ENCODE data around the gene SKIDA1.
"Not testable (repeated sequence)": the region's sequence is repeated elsewhere in the genome, so short reads cannot be mapped to it uniquely, and the experiment has no call there.

The SKIDA1 gene

GRCh38 chr10:21525367-21526187 is at the start of gene SKIDA1:
Gene SKIDA1 (minus strand): TSS chr10:21525682. CDS start chr10:21517822, 7,860 bp downstream.
- Histone ChIP-seq H3K4me1 (ENCODE audit: insufficient read depth, low read length, poor library complexity, severe bottlenecking) (peaks cover 30% of the 10 kb centered on the region), H3K79me2 (ENCODE audit: insufficient read depth, low read length) (peaks cover 16% of the 10 kb centered on the region), H2AFZ (ENCODE audit: low read length) (peak within 1 kb of the TSS; percentile 83)

DNA sequence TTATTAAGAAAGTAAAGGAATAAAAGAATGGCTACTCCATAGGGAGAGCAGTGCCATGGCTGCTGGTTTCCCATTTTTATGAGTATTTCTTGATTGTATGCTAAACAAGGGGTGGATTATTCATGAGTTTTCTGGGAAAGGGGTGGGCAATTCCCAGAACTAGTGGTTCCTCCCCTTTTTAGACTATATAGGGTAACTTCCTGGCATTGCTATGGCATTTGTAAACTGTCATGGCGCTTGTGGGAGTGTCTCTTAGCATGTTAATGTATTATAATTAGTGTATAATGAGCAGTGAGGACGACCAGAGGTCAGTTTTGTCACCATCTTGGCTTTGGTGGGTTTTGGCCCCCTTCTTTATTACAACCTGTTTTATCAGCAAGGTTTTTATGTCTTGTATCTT is 49.0 kb upstream of the SKIDA1 start:
- peaks cover 96% of the 10 kb centered on the region for H3K79me2 ChIP-seq (ENCODE audit: insufficient read depth, low read length)
- H4K20me1 ChIP-seq (ENCODE audit: insufficient read depth, low read length, poor library complexity, severe bottlenecking): peaks cover 67% of the 10 kb centered on the region

More at GRCh38 chr10:21525367-21526187, at the start of gene SKIDA1:
- no peaks in the 10 kb centered on the region for H3K9me2 ChIP-seq (replicated peaks; ENCODE audit: low read depth, low read length)
- peak within 1 kb of the TSS; percentile 85 for H3K4me3 ChIP-seq (ENCODE audit: low read length, poor library complexity, severe bottlenecking)
- no peaks in the 10 kb centered on the region for H3K36me3 ChIP-seq (ENCODE audit: insufficient read depth, low read length)
- 0 out of 2 replicates have a peak, but pooled peaks cover 15% of the 10 kb centered on the region for H3F3A ChIP-seq (ENCODE audit: low read depth)
- H3K27me3 ChIP-seq (ENCODE audit: insufficient read depth, low read length, poor library complexity, severe bottlenecking): no peaks in the 10 kb centered on the region
- H3K9me3 ChIP-seq (ENCODE audit: insufficient read depth, low read depth, low read length): no peaks in the 10 kb centered on the region
- H4K20me1 ChIP-seq (ENCODE audit: insufficient read depth, low read length, poor library complexity, severe bottlenecking): no peaks in the 10 kb centered on the region
- no peak for TF ChIP-seq EZH2phosphoT487 (IDR thresholded peaks at IDR 0.05; ENCODE audit: borderline replicate concordance)
- TF ChIP-seq, protein P1, sequence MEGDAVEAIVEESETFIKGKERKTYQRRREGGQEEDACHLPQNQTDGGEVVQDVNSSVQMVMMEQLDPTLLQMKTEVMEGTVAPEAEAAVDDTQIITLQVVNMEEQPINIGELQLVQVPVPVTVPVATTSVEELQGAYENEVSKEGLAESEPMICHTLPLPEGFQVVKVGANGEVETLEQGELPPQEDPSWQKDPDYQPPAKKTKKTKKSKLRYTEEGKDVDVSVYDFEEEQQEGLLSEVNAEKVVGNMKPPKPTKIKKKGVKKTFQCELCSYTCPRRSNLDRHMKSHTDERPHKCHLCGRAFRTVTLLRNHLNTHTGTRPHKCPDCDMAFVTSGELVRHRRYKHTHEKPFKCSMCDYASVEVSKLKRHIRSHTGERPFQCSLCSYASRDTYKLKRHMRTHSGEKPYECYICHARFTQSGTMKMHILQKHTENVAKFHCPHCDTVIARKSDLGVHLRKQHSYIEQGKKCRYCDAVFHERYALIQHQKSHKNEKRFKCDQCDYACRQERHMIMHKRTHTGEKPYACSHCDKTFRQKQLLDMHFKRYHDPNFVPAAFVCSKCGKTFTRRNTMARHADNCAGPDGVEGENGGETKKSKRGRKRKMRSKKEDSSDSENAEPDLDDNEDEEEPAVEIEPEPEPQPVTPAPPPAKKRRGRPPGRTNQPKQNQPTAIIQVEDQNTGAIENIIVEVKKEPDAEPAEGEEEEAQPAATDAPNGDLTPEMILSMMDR (conservative IDR thresholded peaks at IDR 0.05; ENCODE audit: low read length): no peak
- H3K4me2 ChIP-seq (ENCODE audit: low read depth, low read length, poor library complexity, severe bottlenecking): peak within 1 kb of the TSS; percentile 62
- peak within 1 kb of the TSS; percentile 98 for H3K9ac ChIP-seq (ENCODE audit: low read depth, low read length, poor library complexity, severe bottlenecking)

DNA sequence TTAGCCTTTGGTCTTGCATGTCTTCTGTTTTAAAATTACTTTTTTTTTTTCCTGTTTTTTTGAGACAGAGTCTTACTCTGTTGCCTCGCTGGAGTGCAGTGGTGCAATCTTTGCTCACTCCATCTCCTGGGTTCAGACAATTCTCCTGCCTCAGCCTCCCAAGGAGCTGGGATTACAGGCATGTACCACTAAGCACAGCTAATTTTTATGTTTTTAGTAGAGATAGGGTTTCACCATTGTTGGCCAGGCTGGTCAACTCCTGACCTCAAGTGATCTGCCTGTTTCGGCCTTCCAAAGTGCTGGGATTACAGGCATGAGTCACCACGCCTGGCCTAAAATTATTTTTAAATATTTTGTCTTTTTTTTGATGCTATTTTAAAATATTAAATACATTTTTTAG is 47.1 kb upstream of the SKIDA1 start:
- no peaks in the 10 kb centered on the region for H3F3A ChIP-seq (ENCODE audit: low read depth)

More for the DNA sequence above, 49.0 kb upstream of the SKIDA1 start:
- H3K9me2 ChIP-seq (replicated peaks; ENCODE audit: low read depth, low read length); H2AFZ ChIP-seq (ENCODE audit: low read length); H3F3A ChIP-seq (ENCODE audit: low read depth); H3K4me3 ChIP-seq (ENCODE audit: low read length, poor library complexity, severe bottlenecking); H3K9ac ChIP-seq (ENCODE audit: low read depth, low read length, poor library complexity, severe bottlenecking); H3K4me2 ChIP-seq (ENCODE audit: low read depth, low read length, poor library complexity, severe bottlenecking); H3K27me3 ChIP-seq (ENCODE audit: insufficient read depth, low read length, poor library complexity, severe bottlenecking); H3K9me3 ChIP-seq (ENCODE audit: insufficient read depth, low read depth, low read length): not testable (repeated sequence)
- Histone ChIP-seq H3K36me3 (ENCODE audit: insufficient read depth, low read length) (peaks cover 14% of the 10 kb centered on the region), H3K4me1 (ENCODE audit: insufficient read depth, low read length, poor library complexity, severe bottlenecking) (peaks cover 16% of the 10 kb centered on the region)

More for the DNA sequence above, 47.1 kb upstream of the SKIDA1 start:
- peaks cover 14% of the 10 kb centered on the region for H3K36me3 ChIP-seq (ENCODE audit: insufficient read depth, low read length)
- H3K4me3 ChIP-seq (ENCODE audit: low read length, poor library complexity, severe bottlenecking): no peak overlapping the region
- H3K4me1 ChIP-seq (ENCODE audit: insufficient read depth, low read length, poor library complexity, severe bottlenecking): peaks cover 16% of the 10 kb centered on the region
- H2AFZ ChIP-seq (ENCODE audit: low read length): no peak overlapping the region
- no peaks in the 10 kb centered on the region for H3K27me3 ChIP-seq (ENCODE audit: insufficient read depth, low read length, poor library complexity, severe bottlenecking)
- no peaks in the 10 kb centered on the region for H3K9me2 ChIP-seq (replicated peaks; ENCODE audit: low read depth, low read length)
- H3K9me3 ChIP-seq (ENCODE audit: insufficient read depth, low read depth, low read length): no peaks in the 10 kb centered on the region
- no peak overlapping the region for H3K9ac ChIP-seq (ENCODE audit: low read depth, low read length, poor library complexity, severe bottlenecking)
- no peak overlapping the region for H3K4me2 ChIP-seq (ENCODE audit: low read depth, low read length, poor library complexity, severe bottlenecking)
- peaks cover 96% of the 10 kb centered on the region for H3K79me2 ChIP-seq (ENCODE audit: insufficient read depth, low read length)
- TF ChIP-seq, protein P1 (conservative IDR thresholded peaks at IDR 0.05; ENCODE audit: low read length): no peak
- TF ChIP-seq EZH2phosphoT487 (IDR thresholded peaks at IDR 0.05; ENCODE audit: borderline replicate concordance): no peak
- peaks cover 62% of the 10 kb centered on the region for H4K20me1 ChIP-seq (ENCODE audit: insufficient read depth, low read length, poor library complexity, severe bottlenecking)
